COLO668 (cell line): ENCODE measurements around the gene TENT4A.

Experiments used
- DNase-seq: peaks from one replicate; lab custom pipeline; 2025; ENCODE audit not compliant: unreplicated experiment; lab: John Stamatoyannopoulos, UW

TENT4A gene

GRCh38 chr5:6731465-6732237 is 18.4 kb downstream of the TENT4A start:
- no peak for DNase-seq

- no peak for DNase-seq
Measured at GRCh38 chr5:6732634-6733410, 19.6 kb downstream of the TENT4A start.

GRCh38 chr5:6733411-6734242 is 20.4 kb downstream of the TENT4A start:
- DNase-seq = no peak

- no peak for DNase-seq
Measured at GRCh38 chr5:6734243-6734700, 21.0 kb downstream of the TENT4A start.

- DNase-seq = no peak
Measured at GRCh38 chr5:6734781-6735180, 21.5 kb downstream of the TENT4A start.

- no peak for DNase-seq
Measured at GRCh38 chr5:6736106-6736505, 22.9 kb downstream of the TENT4A start.

- DNase-seq = no peak
Measured at GRCh38 chr5:6736524-6737042, 23.4 kb downstream of the TENT4A start.

GRCh38 chr5:6737043-6737941 is 24.1 kb downstream of the TENT4A start:
- DNase-seq = no peak

GRCh38 chr5:6739603-6740002 is 26.4 kb downstream of the TENT4A start:
- DNase-seq = no peak

- no peak for DNase-seq
Measured at GRCh38 chr5:6740586-6741150, 27.4 kb downstream of the TENT4A start.

- no peak for DNase-seq
Measured at GRCh38 chr5:6742081-6742758, 29.0 kb downstream of the TENT4A start.

- DNase-seq = no peak
Measured at GRCh38 chr5:6743161-6743560, 29.9 kb downstream of the TENT4A start.

- DNase-seq = no peak
Measured at GRCh38 chr5:6744841-6745705, 31.8 kb downstream of the TENT4A start.

- DNase-seq = peak; percentile 25
Measured at GRCh38 chr5:6745706-6746222, 32.5 kb downstream of the TENT4A start.

- DNase-seq = no peak
Measured at GRCh38 chr5:6746244-6746643, 33.0 kb downstream of the TENT4A start.

- no peak for DNase-seq
Measured at GRCh38 chr5:6747103-6747502, 33.9 kb downstream of the TENT4A start.

- DNase-seq = no peak
Measured at GRCh38 chr5:6748142-6748541, 34.9 kb downstream of the TENT4A start.
